ENCODE measurements around the gene RTEL1. TPM values are rescaled to one million over a fixed set of nuclear protein-coding genes. Genes with fewer than 3 reads are reported as not detected.

RTEL1 gene
- total RNA-seq = 20.4 to 45.3 TPM (median 21.9 TPM) in 3 replicates
- long read RNA-seq, full-length matches to known transcripts = 7 of 20 reads
- long read RNA-seq, partial matches to known transcripts = 3 of 20 reads
- long read RNA-seq, other reads (novel, unspliced or antisense) = 10 of 20 reads

GRCh38 chr20:63657937-63658748 lies at the start of gene RTEL1:
TSS of gene RTEL1 (plus strand) at chr20:63658312. CDS start at chr20:63659403, 1,091 bp downstream.
- Mint-ChIP-seq H3K27ac (ENCODE audit: unreplicated experiment) (peak within 1 kb of the TSS; percentile 95), H3K27me3 (ENCODE audit: low read depth) (no peaks in the 10 kb centered on the region), H3K4me1 (ENCODE audit: low read depth) (peaks cover 20% of the 10 kb centered on the region), H3K9me3 (ENCODE audit: low read depth) (no peaks in the 10 kb centered on the region), H3K36me3 (ENCODE audit: low read depth) (peaks cover 4% of the 10 kb centered on the region), H3K4me3 (ENCODE audit: unreplicated experiment) (peak within 1 kb of the TSS; percentile 97)
- no peak for TF ChIP-seq CTCF (IDR thresholded peaks at IDR 0.05)
- DNase-seq (ENCODE audit: low spot score) = peak; percentile 95

- no peak overlapping the region for H3K4me3 Mint-ChIP-seq (ENCODE audit: unreplicated experiment)
- TF ChIP-seq CTCF (IDR thresholded peaks at IDR 0.05) = no peak
- no peaks in the 10 kb centered on the region for H3K9me3 Mint-ChIP-seq (ENCODE audit: low read depth)
- H3K27ac Mint-ChIP-seq (ENCODE audit: unreplicated experiment) = no peak overlapping the region
- H3K27me3 Mint-ChIP-seq (ENCODE audit: low read depth) = no peaks in the 10 kb centered on the region
- peak; percentile 69 for DNase-seq (ENCODE audit: low spot score)
- H3K4me1 Mint-ChIP-seq (ENCODE audit: low read depth) = peaks cover 4% of the 10 kb centered on the region
- H3K36me3 Mint-ChIP-seq (ENCODE audit: low read depth) = peaks cover 9% of the 10 kb centered on the region
These were observed 47.3 kb upstream of the RTEL1 start for GRCh38 chr20:63610581-63611435.

- peaks cover 10% of the 10 kb centered on the region for H3K36me3 Mint-ChIP-seq (ENCODE audit: low read depth)
- no peak overlapping the region for H3K4me3 Mint-ChIP-seq (ENCODE audit: unreplicated experiment)
- H3K27me3 Mint-ChIP-seq (ENCODE audit: low read depth) = no peaks in the 10 kb centered on the region
- peaks cover 4% of the 10 kb centered on the region for H3K4me1 Mint-ChIP-seq (ENCODE audit: low read depth)
- TF ChIP-seq CTCF (IDR thresholded peaks at IDR 0.05) = no peak
- H3K9me3 Mint-ChIP-seq (ENCODE audit: low read depth) = no peaks in the 10 kb centered on the region
- peak; percentile 56 for DNase-seq (ENCODE audit: low spot score)
- H3K27ac Mint-ChIP-seq (ENCODE audit: unreplicated experiment) = no peak overlapping the region
These were observed 46.5 kb upstream of the RTEL1 start for GRCh38 chr20:63611646-63612045.

GRCh38 chr20:63612276-63612931 lies 45.7 kb upstream of the RTEL1 start:
- peaks cover 4% of the 10 kb centered on the region for H3K4me1 Mint-ChIP-seq (ENCODE audit: low read depth)
- H3K27ac Mint-ChIP-seq (ENCODE audit: unreplicated experiment) = no peak overlapping the region
- H3K4me3 Mint-ChIP-seq (ENCODE audit: unreplicated experiment) = no peak overlapping the region
- no peak for TF ChIP-seq CTCF (IDR thresholded peaks at IDR 0.05)
- H3K36me3 Mint-ChIP-seq (ENCODE audit: low read depth) = peaks cover 10% of the 10 kb centered on the region
- no peaks in the 10 kb centered on the region for H3K27me3 Mint-ChIP-seq (ENCODE audit: low read depth)
- no peaks in the 10 kb centered on the region for H3K9me3 Mint-ChIP-seq (ENCODE audit: low read depth)
- DNase-seq (ENCODE audit: low spot score) = peak; percentile 68
